ENCODE data around the gene EXOC3. TPM values are rescaled to one million over a fixed set of nuclear protein-coding genes. Genes with fewer than 3 reads are reported as not detected.

Gene EXOC3
- total RNA-seq: 10 to 100 TPM; 44.3 to 81.7 (median 54.0) TPM

GRCh38 chr5:442335-443238 lies at the start of gene EXOC3:
TSS of gene EXOC3 (plus strand) at chr5:443176. CDS start at chr5:446206, 3,030 bp downstream.
- peak; percentile 88 to 93 for ATAC-seq
- Histone ChIP-seq H3K4me3 (peak within 1 kb of the TSS; percentile 92 to 100 (median 97)), H3K9me3 (no peaks in the 10 kb centered on the region), H3K27ac (peak within 1 kb of the TSS; percentile 88 to 93 (median 90)), H3K4me1 (peaks cover 18 to 22% of the 10 kb centered on the region in 2 donors), H3K27me3 (peaks cover 0 to 2% (median 0%) of the 10 kb centered on the region in 3 donors), H3K36me3 (peaks cover 0 to 16% of the 10 kb centered on the region in 2 donors)
- peak; percentile 43 to 52 for DNase-seq
- intact Hi-C loops (cut with DNase I; ENCODE audit: low total_unique reads): loop anchor here (2.0 to 10.0 kb wide), 4 partner anchors 30 to 462 kb away; partner anchors contain the start of genes CEP72 and PDCD6
- TF ChIP-seq CTCF (IDR thresholded peaks at IDR 0.05 in 4 of 5, conservative IDR thresholded peaks at IDR 0.05 in 1 of 5) (no peak), POLR2A (IDR thresholded peaks at IDR 0.05) (peak; percentile 67 to 77)
- in situ Hi-C loops (cut with MboI; ENCODE audit: low sequenced_read_pairs in 4 of 4): no loop called here

- in situ Hi-C loops (cut with MboI; ENCODE audit: low sequenced_read_pairs in 4 of 4): no loop called here
- H3K27me3 ChIP-seq: peaks cover 0 to 11% (median under 1%) of the 10 kb centered on the region in 3 donors
- ATAC-seq (no peak), DNase-seq (no peak)
- no peak overlapping the region for H3K27ac ChIP-seq
- H3K36me3 ChIP-seq: no peaks in the 10 kb centered on the region
- no peak for TF ChIP-seq CTCF (IDR thresholded peaks at IDR 0.05 in 4 of 5, conservative IDR thresholded peaks at IDR 0.05 in 1 of 5)
- no peak for TF ChIP-seq POLR2A (IDR thresholded peaks at IDR 0.05)
- intact Hi-C loops (cut with DNase I; ENCODE audit: low total_unique reads): no loop called here
- H3K4me1 ChIP-seq: no peaks in the 10 kb centered on the region
- H3K9me3 ChIP-seq: no peaks in the 10 kb centered on the region
- H3K4me3 ChIP-seq: no peak overlapping the region
These were observed 49.1 kb upstream of the EXOC3 start for GRCh38 chr5:393846-394275.

- no peaks in the 10 kb centered on the region for H3K9me3 ChIP-seq
- TF ChIP-seq POLR2A (IDR thresholded peaks at IDR 0.05) (no peak), CTCF (IDR thresholded peaks at IDR 0.05 in 4 of 5, conservative IDR thresholded peaks at IDR 0.05 in 1 of 5) (no peak)
- ATAC-seq (no peak), DNase-seq (no peak)
- in situ Hi-C loops (cut with MboI; ENCODE audit: low sequenced_read_pairs in 4 of 4) (no loop called here), intact Hi-C loops (cut with DNase I; ENCODE audit: low total_unique reads) (no loop called here)
- H3K27ac ChIP-seq: no peak overlapping the region
- H3K36me3 ChIP-seq: no peaks in the 10 kb centered on the region
- H3K4me3 ChIP-seq: no peak overlapping the region
- no peaks in the 10 kb centered on the region for H3K4me1 ChIP-seq
- peaks cover 4 to 7% (median 7%) of the 10 kb centered on the region in 3 donors for H3K27me3 ChIP-seq
These were observed 48.3 kb upstream of the EXOC3 start for GRCh38 chr5:394671-395155.

GRCh38 chr5:395156-395920 lies 47.6 kb upstream of the EXOC3 start:
- H3K4me1 ChIP-seq: peaks cover 3 to 6% of the 10 kb centered on the region in 2 donors
- no peaks in the 10 kb centered on the region for H3K9me3 ChIP-seq
- intact Hi-C loops (cut with DNase I; ENCODE audit: low total_unique reads): no loop called here
- no peak overlapping the region for H3K27ac ChIP-seq
- no peaks in the 10 kb centered on the region for H3K36me3 ChIP-seq
- no peak for TF ChIP-seq POLR2A (IDR thresholded peaks at IDR 0.05)
- no peak for TF ChIP-seq CTCF (IDR thresholded peaks at IDR 0.05 in 4 of 5, conservative IDR thresholded peaks at IDR 0.05 in 1 of 5)
- in situ Hi-C loops (cut with MboI; ENCODE audit: low sequenced_read_pairs in 4 of 4): no loop called here
- H3K27me3 ChIP-seq: peaks cover 4 to 13% (median 13%) of the 10 kb centered on the region in 3 donors
- ATAC-seq: no peak
- no peak for DNase-seq
- no peak overlapping the region for H3K4me3 ChIP-seq

Data from gastrocnemius medialis (tissue), 4 donors.